Glutamatergic neuron (in vitro differentiated cells): ENCODE measurements around the gene A1CF. TPM values are rescaled to one million over a fixed set of nuclear protein-coding genes. Genes with fewer than 3 reads are reported as not detected.
"Not testable (repeated sequence)": the region's sequence is repeated elsewhere in the genome, so short reads cannot be mapped to it uniquely, and the experiment has no call there.

Experiments used
- DNase-seq: peaks from one replicate; pipeline ENCODE4 v3.0.0; 2022
- H3K27ac Mint-ChIP-seq: one replicate; pipeline ENCODE4 v1.8.0; 2020; ENCODE audit warnings: mild to moderate bottlenecking, mixed read lengths, inconsistent platforms; ENCODE audit not compliant: unreplicated experiment
- H3K27me3 Mint-ChIP-seq: one replicate; pipeline ENCODE4 v1.8.0; 2020; ENCODE audit warnings: mild to moderate bottlenecking, moderate library complexity, mixed read lengths, inconsistent platforms; ENCODE audit not compliant: unreplicated experiment
- H3K36me3 Mint-ChIP-seq: one replicate; pipeline ENCODE4 v1.8.0; 2020; ENCODE audit warnings: mild to moderate bottlenecking, mixed read lengths, inconsistent platforms; ENCODE audit not compliant: unreplicated experiment
- H3K4me1 Mint-ChIP-seq: one replicate; pipeline ENCODE4 v1.8.0; 2020; ENCODE audit warnings: mild to moderate bottlenecking, low read depth, mixed read lengths, inconsistent platforms; ENCODE audit not compliant: unreplicated experiment
- H3K4me3 Mint-ChIP-seq: one replicate; pipeline ENCODE4 v1.8.0; 2020; ENCODE audit warnings: mild to moderate bottlenecking, mixed read lengths, inconsistent platforms; ENCODE audit not compliant: unreplicated experiment
- H3K9me3 Mint-ChIP-seq: one replicate; pipeline ENCODE4 v1.8.0; 2020; ENCODE audit warnings: mild to moderate bottlenecking, moderate library complexity, mixed read lengths, inconsistent platforms; ENCODE audit not compliant: unreplicated experiment
- total RNA-seq: library from RNA; stranded (reverse); fragmentation: NEBNext Ultra II Directional; extraction: Animal tissue kit (Norgen Biotek cat#: 25700); gene quantifications from one replicate; pipeline ENCODE4 v1.2.1, GENCODE V29; 2021; ENCODE audit not compliant: unreplicated experiment
- TF ChIP-seq, protein P1 (sequence below): fragments of 200-600 bp; sonication (generic); IDR thresholded peaks from one replicate; pipeline ENCODE4 v1.5.0; 2021; ENCODE audit not compliant: partially characterized antibody, unreplicated experiment

The A1CF gene
- total RNA-seq, 1 donor from 2014 or later = not detected

DNA sequence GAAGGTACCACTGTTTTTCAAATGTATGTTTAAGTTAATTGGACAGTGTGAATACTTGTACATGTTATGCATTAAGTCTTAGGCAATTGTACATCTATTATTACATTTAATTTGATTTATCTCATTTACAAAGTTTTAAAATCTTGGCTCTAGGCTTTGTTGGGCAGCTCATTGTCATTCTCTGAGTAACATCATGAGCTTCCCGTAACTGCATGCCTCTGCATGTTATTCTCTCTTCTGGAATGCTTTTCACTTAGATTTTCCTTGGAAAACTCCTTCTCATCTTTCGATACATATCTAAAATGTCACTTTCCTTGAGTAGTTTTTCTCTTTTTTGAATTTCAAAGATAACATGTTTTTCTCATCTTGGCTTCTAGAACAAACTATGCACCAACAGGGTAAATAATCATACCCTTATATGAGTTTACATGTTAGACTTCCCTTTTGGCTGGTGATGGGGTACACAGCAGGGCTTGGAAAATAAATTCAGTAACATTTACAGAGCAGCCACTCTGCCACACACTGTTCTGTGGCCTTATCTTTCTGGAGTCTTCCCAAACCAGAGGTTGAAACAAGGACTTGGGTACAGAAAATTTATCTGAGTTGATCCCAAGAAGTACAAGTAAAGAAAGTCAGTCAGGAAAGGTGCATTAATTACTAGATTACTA is 42.2 kb upstream of the A1CF start:
- Mint-ChIP-seq H3K9me3 (peaks cover 7% of the 10 kb centered on the region), H3K27ac (no peak overlapping the region), H3K27me3 (peaks cover under 1% of the 10 kb centered on the region), H3K4me3 (no peak overlapping the region), H3K36me3 (peaks cover 9% of the 10 kb centered on the region), H3K4me1 (no peaks in the 10 kb centered on the region)
- TF ChIP-seq, protein P1, sequence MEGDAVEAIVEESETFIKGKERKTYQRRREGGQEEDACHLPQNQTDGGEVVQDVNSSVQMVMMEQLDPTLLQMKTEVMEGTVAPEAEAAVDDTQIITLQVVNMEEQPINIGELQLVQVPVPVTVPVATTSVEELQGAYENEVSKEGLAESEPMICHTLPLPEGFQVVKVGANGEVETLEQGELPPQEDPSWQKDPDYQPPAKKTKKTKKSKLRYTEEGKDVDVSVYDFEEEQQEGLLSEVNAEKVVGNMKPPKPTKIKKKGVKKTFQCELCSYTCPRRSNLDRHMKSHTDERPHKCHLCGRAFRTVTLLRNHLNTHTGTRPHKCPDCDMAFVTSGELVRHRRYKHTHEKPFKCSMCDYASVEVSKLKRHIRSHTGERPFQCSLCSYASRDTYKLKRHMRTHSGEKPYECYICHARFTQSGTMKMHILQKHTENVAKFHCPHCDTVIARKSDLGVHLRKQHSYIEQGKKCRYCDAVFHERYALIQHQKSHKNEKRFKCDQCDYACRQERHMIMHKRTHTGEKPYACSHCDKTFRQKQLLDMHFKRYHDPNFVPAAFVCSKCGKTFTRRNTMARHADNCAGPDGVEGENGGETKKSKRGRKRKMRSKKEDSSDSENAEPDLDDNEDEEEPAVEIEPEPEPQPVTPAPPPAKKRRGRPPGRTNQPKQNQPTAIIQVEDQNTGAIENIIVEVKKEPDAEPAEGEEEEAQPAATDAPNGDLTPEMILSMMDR = no peak
- DNase-seq = no peak

DNA sequence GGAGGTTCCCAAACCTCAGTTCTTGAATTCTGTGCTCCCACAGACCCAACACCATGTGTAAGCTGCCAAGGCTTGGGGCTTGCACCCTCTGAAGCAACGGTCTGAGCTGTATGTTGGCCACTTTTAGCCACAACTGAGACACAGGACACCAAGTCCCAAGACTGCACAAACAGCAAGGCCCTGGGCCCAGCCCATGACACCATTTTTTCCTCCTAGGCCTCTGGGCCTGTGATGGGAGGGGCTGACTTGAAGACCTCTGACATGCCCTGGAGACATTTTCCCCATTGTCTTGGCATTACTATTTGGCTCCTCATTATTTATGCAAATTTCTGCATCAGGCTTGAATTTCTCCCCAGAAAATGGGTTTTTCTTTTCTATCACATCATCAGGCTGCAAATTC is 38.0 kb upstream of the A1CF start:
- H3K4me3 Mint-ChIP-seq = not testable (repeated sequence)

DNA sequence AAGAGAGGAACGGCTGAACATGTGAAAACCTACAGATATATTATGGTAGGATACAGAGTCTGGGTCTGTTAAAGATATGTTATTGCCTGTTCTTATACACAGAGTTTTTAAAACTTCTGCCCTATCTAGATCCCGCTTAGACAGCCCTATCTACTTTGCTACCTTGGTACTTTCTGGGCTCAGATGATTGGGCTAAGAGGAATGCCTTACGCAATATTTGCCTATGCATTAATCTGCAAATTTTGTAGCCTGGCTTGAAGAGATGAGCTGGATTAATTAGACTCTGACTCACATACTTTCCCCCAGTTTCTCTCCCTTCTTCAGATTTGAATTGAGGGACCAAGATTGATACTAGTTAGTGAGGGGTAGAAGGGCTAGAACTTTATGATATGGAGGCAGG is 33.6 kb upstream of the A1CF start:
- H3K36me3 Mint-ChIP-seq = peaks cover 4% of the 10 kb centered on the region
- H3K27me3 Mint-ChIP-seq = peaks cover 2% of the 10 kb centered on the region
- H3K9me3 Mint-ChIP-seq = peaks cover 5% of the 10 kb centered on the region
- no peaks in the 10 kb centered on the region for H3K4me1 Mint-ChIP-seq
- H3K27ac Mint-ChIP-seq = no peak overlapping the region
- no peak overlapping the region for H3K4me3 Mint-ChIP-seq
- no peak for DNase-seq
- TF ChIP-seq, protein P1 = no peak

More for the DNA sequence above, 38.0 kb upstream of the A1CF start:
- not testable (repeated sequence) for H3K27ac Mint-ChIP-seq, H3K9me3 Mint-ChIP-seq, H3K4me1 Mint-ChIP-seq, H3K27me3 Mint-ChIP-seq, H3K36me3 Mint-ChIP-seq, DNase-seq

DNA sequence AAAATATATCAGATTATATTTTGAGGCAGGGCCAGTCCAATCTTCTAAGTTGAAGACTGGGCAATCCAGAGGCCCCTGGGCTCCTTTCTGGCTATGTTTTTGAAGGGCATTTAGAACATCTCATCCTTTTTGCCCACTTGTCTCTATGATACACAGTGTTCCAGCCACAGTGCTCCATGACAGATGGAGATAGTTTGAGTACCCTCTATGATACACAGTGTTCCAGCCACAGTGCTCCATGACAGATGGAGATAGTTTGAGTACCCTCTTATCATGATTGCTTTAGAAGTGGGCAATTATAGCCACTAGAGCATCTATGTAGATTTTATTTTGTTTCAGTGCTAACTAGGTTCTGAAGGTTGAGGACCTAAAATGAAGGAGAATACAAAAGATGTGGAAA is 33.1 kb upstream of the A1CF start:
- no peaks in the 10 kb centered on the region for H3K4me1 Mint-ChIP-seq
- H3K4me3 Mint-ChIP-seq = no peak overlapping the region
- no peak for DNase-seq
- H3K27me3 Mint-ChIP-seq = peaks cover 2% of the 10 kb centered on the region
- H3K27ac Mint-ChIP-seq = no peak overlapping the region
- H3K9me3 Mint-ChIP-seq = peaks cover 2% of the 10 kb centered on the region
- TF ChIP-seq, protein P1 = no peak
- H3K36me3 Mint-ChIP-seq = no peaks in the 10 kb centered on the region

DNA sequence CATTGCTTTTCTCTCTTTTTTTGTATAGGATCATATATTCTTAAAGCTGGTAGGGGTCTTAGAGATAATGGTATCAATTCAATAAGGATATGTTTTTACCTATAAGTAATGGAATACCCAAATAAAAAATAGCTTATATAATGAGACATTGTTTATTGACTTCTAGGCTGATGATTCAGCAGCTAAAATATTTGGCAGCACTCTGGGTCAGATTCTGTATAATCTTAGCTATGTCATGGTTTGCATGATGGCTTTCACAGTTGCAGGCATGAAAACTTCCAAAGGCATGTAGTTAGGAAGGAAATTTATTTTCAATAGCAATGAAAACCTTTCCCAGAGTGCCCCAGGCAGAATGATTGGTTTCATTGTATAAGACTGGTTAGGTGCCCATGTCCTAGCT is 32.1 kb upstream of the A1CF start:
- no peak overlapping the region for H3K27ac Mint-ChIP-seq
- no peaks in the 10 kb centered on the region for H3K36me3 Mint-ChIP-seq
- TF ChIP-seq, protein P1 = no peak
- H3K9me3 Mint-ChIP-seq = no peaks in the 10 kb centered on the region
- no peak overlapping the region for H3K4me3 Mint-ChIP-seq
- no peak for DNase-seq
- no peaks in the 10 kb centered on the region for H3K4me1 Mint-ChIP-seq
- no peaks in the 10 kb centered on the region for H3K27me3 Mint-ChIP-seq
